Skin epidermis (tissue), 12 donors: ENCODE data around the gene BFSP2.

Experiments used
- H3K27ac ChIP-seq, 21 experiments: fragments of 200-600 bp; sonication (generic) in 11 of 21; one replicate each; pipeline ENCODE4 v1.5.0; 2020; ENCODE audit warnings: mild to moderate bottlenecking in 3 of 21, inconsistent platforms in 2 of 21, moderate library complexity in 2 of 21
- H3K4me3 ChIP-seq, 7 experiments: fragments of 200-600 bp; sonication (generic) in 2 of 7; one replicate each; pipeline ENCODE4 v1.5.0; 2020; ENCODE audit warnings: inconsistent platforms in 2 of 7, mild to moderate bottlenecking in 2 of 7, moderate library complexity in 1 of 7

BFSP2 gene

GRCh38 chr3:133412183-133413132, 12.6 kb downstream of the BFSP2 start:
- Histone ChIP-seq H3K27ac (no peak overlapping the region), H3K4me3 (no peak overlapping the region)

DNA sequence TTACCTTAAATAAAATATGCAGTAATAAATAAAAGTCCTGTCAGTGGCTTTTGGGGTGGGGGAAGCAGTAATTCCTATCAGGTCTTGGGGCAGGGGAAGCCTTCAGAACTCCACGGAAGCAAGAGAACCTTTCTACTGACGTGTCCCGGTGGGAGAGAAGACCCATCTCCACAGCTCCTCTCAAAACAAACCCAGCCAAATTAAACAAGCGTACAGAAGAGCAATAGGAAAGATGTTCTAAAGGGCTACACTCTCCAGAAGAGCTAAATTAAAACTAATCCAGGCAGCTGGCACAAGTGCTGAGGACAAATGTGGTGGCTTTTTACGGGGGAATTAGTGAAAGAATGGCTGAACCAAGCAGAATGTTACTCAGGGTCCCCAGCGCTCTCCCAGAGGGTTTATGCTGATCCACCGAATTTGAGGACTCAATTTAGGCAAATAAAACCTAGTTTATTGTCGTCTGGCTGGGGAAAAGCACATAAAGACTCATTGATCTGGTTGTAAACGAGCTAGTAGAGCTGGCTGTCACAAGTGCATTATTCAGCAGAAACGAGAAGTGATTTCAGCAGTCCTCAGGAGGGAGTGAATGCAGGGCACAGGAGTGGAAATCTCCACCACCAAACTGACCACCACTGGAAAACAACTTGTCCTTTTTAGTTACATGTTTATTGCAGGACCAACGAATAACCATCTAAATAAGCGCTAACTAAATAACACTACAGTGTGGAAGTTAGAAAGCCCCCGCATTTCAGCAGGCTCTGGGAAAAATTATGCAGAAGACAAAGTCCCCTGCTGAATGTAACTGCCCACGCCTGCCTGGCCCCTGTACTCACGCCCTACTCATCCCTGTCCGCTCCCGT, 13.5 kb downstream of the BFSP2 start:
- H3K4me3 ChIP-seq = no peak overlapping the region
- H3K27ac ChIP-seq = no peak overlapping the region

DNA sequence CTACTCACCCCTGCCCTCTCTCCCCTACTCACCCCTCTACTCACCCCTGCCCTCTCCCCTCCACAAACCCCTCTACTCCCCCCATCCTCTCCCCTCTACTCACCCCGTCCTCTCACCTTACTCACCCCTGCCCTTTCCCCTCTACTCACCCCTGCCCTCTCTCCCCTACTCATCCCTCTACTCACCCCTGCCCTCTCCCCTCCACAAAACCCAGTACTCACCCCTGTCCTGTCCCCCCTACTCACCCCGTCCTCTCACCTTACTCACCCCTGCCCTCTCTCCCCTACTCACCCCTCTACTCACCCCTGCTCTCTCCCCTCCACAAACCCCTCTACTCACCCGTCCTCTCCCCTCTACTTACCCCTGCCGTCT, 14.2 kb downstream of the BFSP2 start:
- no peak overlapping the region for H3K4me3 ChIP-seq
- H3K27ac ChIP-seq = no peak overlapping the region

DNA sequence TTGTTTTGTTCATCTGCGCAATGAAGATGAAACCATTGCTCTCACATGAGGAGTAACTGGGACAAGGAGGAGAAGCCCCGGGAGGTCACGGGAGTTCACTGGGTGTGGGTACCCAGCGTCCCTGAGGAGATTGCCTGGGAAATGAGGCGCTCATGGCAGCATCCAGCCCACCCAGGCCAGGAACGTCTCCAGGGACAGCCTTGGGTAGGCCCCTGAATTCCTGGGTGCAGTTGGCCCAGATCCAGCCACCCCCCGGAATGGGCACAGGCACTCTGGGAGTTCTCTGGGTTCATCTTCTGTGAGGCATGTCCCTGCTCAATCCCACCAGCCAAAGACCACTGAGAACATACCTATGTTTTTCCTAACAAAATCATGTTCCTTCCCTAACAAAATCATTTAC, 18.5 kb downstream of the BFSP2 start:
- Histone ChIP-seq H3K4me3 (no peak overlapping the region), H3K27ac (no peak overlapping the region)

GRCh38 chr3:133419151-133419909, 19.5 kb downstream of the BFSP2 start:
- no peak overlapping the region for H3K27ac ChIP-seq
- no peak overlapping the region for H3K4me3 ChIP-seq

DNA sequence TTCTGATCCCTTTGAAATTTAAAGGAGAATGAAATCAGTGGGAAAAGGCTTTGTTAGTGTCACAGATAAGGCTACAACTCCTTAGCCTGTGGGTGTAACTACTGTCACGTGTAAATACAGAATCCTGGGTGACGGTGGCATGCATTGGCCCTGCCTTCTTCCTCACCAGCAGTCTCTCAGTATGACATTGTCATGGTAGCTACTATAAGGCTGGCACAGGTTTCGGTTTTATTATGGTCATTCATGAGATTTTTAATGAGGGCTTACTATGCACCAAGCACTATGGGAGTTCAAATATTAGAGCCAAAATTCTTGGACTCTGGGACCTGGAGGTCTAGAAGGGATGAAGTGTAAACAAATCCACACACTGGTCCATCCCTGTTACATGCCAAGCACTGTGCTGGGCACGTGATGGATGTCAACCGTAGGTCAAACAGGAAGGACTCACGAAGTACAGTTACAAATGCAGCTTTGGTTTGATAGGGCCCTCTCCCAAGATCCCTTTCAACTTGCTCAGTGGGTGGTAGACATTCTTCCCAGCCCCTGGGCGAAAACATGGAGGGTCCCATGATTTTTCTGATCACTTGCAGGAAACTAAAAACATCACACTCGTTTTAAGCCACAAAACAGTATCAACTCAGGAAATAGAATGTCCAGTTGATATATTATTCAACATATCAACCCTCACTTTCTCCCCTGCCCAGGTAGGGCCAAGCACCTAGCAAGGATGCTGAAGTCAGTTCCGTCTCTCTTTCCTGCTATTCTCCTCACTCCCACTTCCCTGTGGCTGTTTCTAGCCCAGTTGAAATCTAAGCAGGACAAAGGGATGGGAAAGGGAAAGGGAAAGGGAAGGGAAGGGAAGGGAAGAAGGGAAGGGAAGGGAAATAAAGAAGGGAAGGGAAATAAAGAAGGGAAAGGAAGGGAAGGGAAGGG, 25.3 kb downstream of the BFSP2 start:
- no peak overlapping the region for H3K27ac ChIP-seq
- H3K4me3 ChIP-seq = no peak overlapping the region

DNA sequence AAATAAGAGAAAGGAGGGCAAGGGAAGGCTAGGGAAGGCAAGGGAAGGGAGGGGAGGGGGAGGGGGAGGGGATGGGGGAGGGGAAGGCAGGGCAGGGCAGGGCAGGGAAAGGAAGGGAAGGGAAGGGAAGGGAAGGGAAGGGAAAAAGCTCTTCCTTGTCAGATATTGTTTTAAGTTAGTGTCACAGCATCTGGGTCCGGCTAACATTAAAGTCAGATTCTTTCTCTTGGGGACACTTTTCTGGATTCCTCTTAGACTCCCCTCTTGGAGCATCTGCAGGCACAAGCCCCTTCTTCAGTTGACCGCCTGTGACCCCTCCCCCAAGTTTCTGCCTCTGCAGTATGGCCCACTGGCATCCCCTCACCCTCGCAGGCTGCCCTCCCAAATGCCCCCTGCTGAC, 26.0 kb downstream of the BFSP2 start:
- no peak overlapping the region for H3K4me3 ChIP-seq
- H3K27ac ChIP-seq = no peak overlapping the region

GRCh38 chr3:133426721-133427120, 26.9 kb downstream of the BFSP2 start:
- no peak overlapping the region for H3K27ac ChIP-seq
- no peak overlapping the region for H3K4me3 ChIP-seq

- Histone ChIP-seq H3K27ac (no peak overlapping the region), H3K4me3 (no peak overlapping the region)
Measured at GRCh38 chr3:133428552-133428951, 28.7 kb downstream of the BFSP2 start.

- H3K4me3 ChIP-seq = no peak overlapping the region
Measured at GRCh38 chr3:133429063-133429462, 29.2 kb downstream of the BFSP2 start.

GRCh38 chr3:133439563-133439962, 39.7 kb downstream of the BFSP2 start:
- H3K4me3 ChIP-seq = no peak overlapping the region
- no peak overlapping the region for H3K27ac ChIP-seq

More at GRCh38 chr3:133429063-133429462, 29.2 kb downstream of the BFSP2 start:
- H3K27ac ChIP-seq = no peak overlapping the region

GRCh38 chr3:133440652-133441051, 40.8 kb downstream of the BFSP2 start:
- H3K4me3 ChIP-seq = no peak overlapping the region
- no peak overlapping the region for H3K27ac ChIP-seq

DNA sequence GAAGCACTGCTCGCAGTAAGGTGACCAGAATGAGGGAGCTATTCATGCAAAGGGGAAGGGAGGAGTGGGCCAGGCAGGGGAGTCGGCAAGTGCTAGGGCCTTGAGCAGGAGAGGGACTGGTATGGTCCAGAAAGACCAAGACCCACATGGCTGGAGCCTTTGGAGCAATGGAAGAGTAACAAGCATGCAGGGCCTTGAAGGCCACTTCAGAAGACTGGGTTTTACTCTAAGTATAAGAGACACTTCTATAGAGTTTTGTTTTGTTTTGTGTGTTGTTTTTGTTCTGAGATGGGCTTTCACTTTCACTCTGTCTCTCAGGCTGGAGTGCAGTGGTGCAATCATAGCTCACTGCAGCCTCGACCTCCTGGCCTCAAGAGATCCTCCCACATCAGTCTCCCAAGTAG, 42.0 kb downstream of the BFSP2 start:
- H3K4me3 ChIP-seq = no peak overlapping the region
- H3K27ac ChIP-seq = peak overlapping the region in 7 of 21 experiments; percentile 5 to 76 (median 51)

DNA sequence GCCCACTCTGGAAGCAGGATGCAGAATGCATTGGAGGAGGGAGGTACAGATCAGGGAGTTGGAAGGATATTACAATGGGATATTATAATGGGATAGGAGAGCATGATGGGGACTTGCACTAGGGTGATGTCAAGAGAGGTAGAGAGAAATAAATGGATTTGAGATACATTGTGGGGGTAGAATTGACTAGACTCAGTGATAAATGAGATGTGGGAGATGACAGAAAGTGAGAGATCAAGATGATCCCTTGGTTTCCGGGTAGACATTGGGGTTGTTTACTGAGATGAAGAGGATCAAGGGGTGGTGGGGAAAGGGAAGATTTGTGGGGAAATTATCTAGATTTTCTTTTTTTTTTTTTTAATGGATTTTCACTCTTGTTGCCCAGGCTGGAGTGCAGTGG, 42.7 kb downstream of the BFSP2 start:
- Histone ChIP-seq H3K27ac (peak overlapping the region in 2 of 21 experiments; percentile 62 to 76), H3K4me3 (no peak overlapping the region)

- H3K27ac ChIP-seq = peak overlapping the region in 1 of 21 experiments; percentile 16
- H3K4me3 ChIP-seq = no peak overlapping the region
Measured at GRCh38 chr3:133443649-133444422, 44.0 kb downstream of the BFSP2 start.

- Histone ChIP-seq H3K27ac (no peak overlapping the region), H3K4me3 (no peak overlapping the region)
Measured at GRCh38 chr3:133444423-133444774, 44.5 kb downstream of the BFSP2 start.

- Histone ChIP-seq H3K27ac (no peak overlapping the region), H3K4me3 (no peak overlapping the region)
Measured at GRCh38 chr3:133445108-133445507, 45.3 kb downstream of the BFSP2 start.

DNA sequence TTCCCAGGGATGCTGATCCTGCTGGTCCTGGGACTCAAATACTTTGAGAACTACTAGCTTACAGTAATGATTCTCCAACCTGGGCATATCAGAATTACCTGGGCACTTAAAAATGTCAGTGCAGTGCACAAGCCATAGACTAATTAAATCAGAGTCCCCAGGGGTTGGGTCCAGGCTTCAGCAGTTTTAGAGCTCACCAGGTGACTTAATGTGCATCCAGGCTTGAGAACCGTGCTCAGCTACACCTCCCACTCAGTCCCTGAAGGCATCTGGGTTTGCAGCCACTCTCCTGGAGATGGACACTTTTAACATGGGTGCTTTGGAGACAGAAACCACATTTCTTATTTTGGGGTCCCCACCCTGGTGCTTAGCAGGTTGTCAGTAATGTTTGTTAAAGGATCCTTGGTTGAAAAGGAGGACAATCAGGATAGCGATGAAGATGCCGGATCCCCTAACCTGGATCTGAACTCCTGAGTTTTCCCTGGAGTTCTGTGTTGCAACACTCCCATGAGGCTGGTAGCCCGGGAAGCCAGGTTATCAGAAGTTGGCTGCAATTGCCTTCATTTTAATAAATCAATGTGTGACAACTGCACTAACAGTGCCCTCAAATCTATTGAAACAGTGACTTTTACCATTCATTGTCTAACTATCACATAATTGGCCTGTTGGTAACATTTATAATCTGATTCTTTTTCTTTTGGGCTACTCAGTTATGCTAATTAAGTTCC, 48.1 kb downstream of the BFSP2 start:
- Histone ChIP-seq H3K4me3 (no peak overlapping the region), H3K27ac (peak overlapping the region in 4 of 21 experiments; percentile 19 to 80 (median 61))
